ENCODE results near the gene NCK2. TPM values are rescaled to one million over a fixed set of nuclear protein-coding genes. Genes with fewer than 3 reads are reported as not detected.

NCK2 gene
- total RNA-seq, 1 experiment from 2014 or later = 75.4 TPM

- H3K9me3 Mint-ChIP-seq = peaks cover 5% of the 10 kb centered on the region; the same call in 1 of the 2 replicates
- no peak for DNase-seq (ENCODE audit: low spot score)
- no peak for TF ChIP-seq ZNF263 (CRISPR knock-in tag; IDR thresholded peaks at IDR 0.05; ENCODE audit: low read depth)
- ATAC-seq = no peak
- H3K27ac Mint-ChIP-seq = no peak overlapping the region
- H3K4me3 Mint-ChIP-seq = no peak overlapping the region
- peaks cover 23% of the 10 kb centered on the region for H3K36me3 Mint-ChIP-seq
- CTCF ChIA-PET = no interaction called here
- H3K4me1 Mint-ChIP-seq = peaks cover 71% of the 10 kb centered on the region
- POLR2A ChIA-PET = no interaction called here
- no peaks in the 10 kb centered on the region for H3K27me3 Mint-ChIP-seq (ENCODE audit: low read depth)
These were observed 6.0 kb downstream of the NCK2 start for GRCh38 chr2:105750735-105751134.

- Mint-ChIP-seq H3K4me3 (no peak overlapping the region), H3K36me3 (peaks cover 23% of the 10 kb centered on the region), H3K27ac (no peak overlapping the region), H3K4me1 (peaks cover 71% of the 10 kb centered on the region), H3K27me3 (ENCODE audit: low read depth) (no peaks in the 10 kb centered on the region), H3K9me3 (peaks cover 5% of the 10 kb centered on the region; the same call in 1 of the 2 replicates)
- ChIA-PET POLR2A (no interaction called here), CTCF (no interaction called here)
- TF ChIP-seq RORB (CRISPR knock-in tag; IDR thresholded peaks at IDR 0.05) (no peak), ZSCAN18 (CRISPR knock-in tag; IDR thresholded peaks at IDR 0.05) (no peak), JAZF1 (CRISPR knock-in tag; IDR thresholded peaks at IDR 0.05) (no peak), ZNF416 (CRISPR knock-in tag; IDR thresholded peaks at IDR 0.05) (no peak), SP1 (CRISPR knock-in tag; conservative IDR thresholded peaks at IDR 0.05) (no peak), IRF1 (CRISPR knock-in tag; IDR thresholded peaks at IDR 0.05) (no peak), PREB (CRISPR knock-in tag; IDR thresholded peaks at IDR 0.05; ENCODE audit: borderline replicate concordance) (no peak), ESRRA (CRISPR knock-in tag; IDR thresholded peaks at IDR 0.05; ENCODE audit: borderline replicate concordance) (no peak), ETV6 (CRISPR knock-in tag; IDR thresholded peaks at IDR 0.05) (no peak), TP53 (CRISPR knock-in tag; IDR thresholded peaks at IDR 0.05) (no peak), E2F1 (CRISPR knock-in tag; IDR thresholded peaks at IDR 0.05) (no peak), ZNF219 (CRISPR knock-in tag; IDR thresholded peaks at IDR 0.05; ENCODE audit: borderline replicate concordance) (no peak), FOXJ3 (CRISPR knock-in tag; IDR thresholded peaks at IDR 0.05; ENCODE audit: borderline replicate concordance) (no peak)
- ATAC-seq (no peak), DNase-seq (ENCODE audit: low spot score) (no peak)
These were observed 6.6 kb downstream of the NCK2 start for GRCh38 chr2:105751272-105751671.

GRCh38 chr2:105752691-105753358 is 8.1 kb downstream of the NCK2 start:
- ChIA-PET CTCF (no interaction called here), POLR2A (no interaction called here)

More at GRCh38 chr2:105752691-105753358, 8.1 kb downstream of the NCK2 start:
- Mint-ChIP-seq H3K27ac (no peak overlapping the region), H3K4me3 (no peak overlapping the region), H3K9me3 (peaks cover 5% of the 10 kb centered on the region; the same call in 1 of the 2 replicates), H3K27me3 (ENCODE audit: low read depth) (no peaks in the 10 kb centered on the region), H3K36me3 (peaks cover 16% of the 10 kb centered on the region), H3K4me1 (peaks cover 71% of the 10 kb centered on the region)
- no peak for ATAC-seq
- no peak for TF ChIP-seq ATF2 (CRISPR knock-in tag; IDR thresholded peaks at IDR 0.05; ENCODE audit: borderline replicate concordance, low read depth)
- no peak for DNase-seq (ENCODE audit: low spot score)

All from WTC11 (cell line).